ENCODE results near the gene VPS37C.

- TF ChIP-seq, protein P1, sequence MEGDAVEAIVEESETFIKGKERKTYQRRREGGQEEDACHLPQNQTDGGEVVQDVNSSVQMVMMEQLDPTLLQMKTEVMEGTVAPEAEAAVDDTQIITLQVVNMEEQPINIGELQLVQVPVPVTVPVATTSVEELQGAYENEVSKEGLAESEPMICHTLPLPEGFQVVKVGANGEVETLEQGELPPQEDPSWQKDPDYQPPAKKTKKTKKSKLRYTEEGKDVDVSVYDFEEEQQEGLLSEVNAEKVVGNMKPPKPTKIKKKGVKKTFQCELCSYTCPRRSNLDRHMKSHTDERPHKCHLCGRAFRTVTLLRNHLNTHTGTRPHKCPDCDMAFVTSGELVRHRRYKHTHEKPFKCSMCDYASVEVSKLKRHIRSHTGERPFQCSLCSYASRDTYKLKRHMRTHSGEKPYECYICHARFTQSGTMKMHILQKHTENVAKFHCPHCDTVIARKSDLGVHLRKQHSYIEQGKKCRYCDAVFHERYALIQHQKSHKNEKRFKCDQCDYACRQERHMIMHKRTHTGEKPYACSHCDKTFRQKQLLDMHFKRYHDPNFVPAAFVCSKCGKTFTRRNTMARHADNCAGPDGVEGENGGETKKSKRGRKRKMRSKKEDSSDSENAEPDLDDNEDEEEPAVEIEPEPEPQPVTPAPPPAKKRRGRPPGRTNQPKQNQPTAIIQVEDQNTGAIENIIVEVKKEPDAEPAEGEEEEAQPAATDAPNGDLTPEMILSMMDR (IDR thresholded peaks at IDR 0.05), result no peak
- TF ChIP-seq POLR2A (IDR thresholded peaks at IDR 0.05; ENCODE audit: low read length) (no peak), EP300 (IDR thresholded peaks at IDR 0.05) (no peak), CBX2 (IDR thresholded peaks at IDR 0.05; ENCODE audit: borderline replicate concordance, low read depth) (no peak)
Observed at GRCh38 chr11:61080526-61080925, 80.7 kb downstream of the VPS37C start.
